Measurements from ENCODE around the gene MYOM1. TPM values are rescaled to one million over a fixed set of nuclear protein-coding genes. Genes with fewer than 3 reads are reported as not detected.

The MYOM1 gene
- polyA plus RNA-seq, 4 donors = 1.5 to 7.9 (median 2.8) TPM

GRCh38 chr18:3262234-3263131 lies 42.7 kb upstream of the MYOM1 start:
- H3K27me3 ChIP-seq (ENCODE audit: control insufficient read depth in 3 of 3, insufficient read depth in 3 of 3, low read length in 3 of 3) = no peaks in the 10 kb centered on the region
- FAIRE-seq (no peak), DNase-seq (peak in 1 of 2 donors; percentile 76)
- peaks cover 11 to 34% (median 21%) of the 10 kb centered on the region in 3 donors for H3K4me1 ChIP-seq (ENCODE audit: control insufficient read depth in 3 of 3, insufficient read depth in 2 of 3, low read depth in 1 of 3, low read length in 2 of 3)
- peak overlapping the region; percentile 93 to 98 (median 93) for H3K27ac ChIP-seq (ENCODE audit: low read depth in 1 of 3, low read length in 2 of 3)
- H3K9me3 ChIP-seq (ENCODE audit: control insufficient read depth in 2 of 2, insufficient read depth in 1 of 2, low read depth in 1 of 2, low read length in 1 of 2) = no peaks in the 10 kb centered on the region
- peak overlapping the region; percentile 68 to 100 (median 95) for H3K4me3 ChIP-seq (ENCODE audit: low read depth in 1 of 3, low read length in 3 of 3)
- 0 to 1% (median 0%) methylated on average over 57 to 69 of the region's 69 CpGs for WGBS, 3 donors
- H3K36me3 ChIP-seq (ENCODE audit: control insufficient read depth in 3 of 3, insufficient read depth in 2 of 3, low read depth in 1 of 3, low read length in 3 of 3) = peaks cover 4 to 10% (median 6%) of the 10 kb centered on the region in 3 donors

DNA sequence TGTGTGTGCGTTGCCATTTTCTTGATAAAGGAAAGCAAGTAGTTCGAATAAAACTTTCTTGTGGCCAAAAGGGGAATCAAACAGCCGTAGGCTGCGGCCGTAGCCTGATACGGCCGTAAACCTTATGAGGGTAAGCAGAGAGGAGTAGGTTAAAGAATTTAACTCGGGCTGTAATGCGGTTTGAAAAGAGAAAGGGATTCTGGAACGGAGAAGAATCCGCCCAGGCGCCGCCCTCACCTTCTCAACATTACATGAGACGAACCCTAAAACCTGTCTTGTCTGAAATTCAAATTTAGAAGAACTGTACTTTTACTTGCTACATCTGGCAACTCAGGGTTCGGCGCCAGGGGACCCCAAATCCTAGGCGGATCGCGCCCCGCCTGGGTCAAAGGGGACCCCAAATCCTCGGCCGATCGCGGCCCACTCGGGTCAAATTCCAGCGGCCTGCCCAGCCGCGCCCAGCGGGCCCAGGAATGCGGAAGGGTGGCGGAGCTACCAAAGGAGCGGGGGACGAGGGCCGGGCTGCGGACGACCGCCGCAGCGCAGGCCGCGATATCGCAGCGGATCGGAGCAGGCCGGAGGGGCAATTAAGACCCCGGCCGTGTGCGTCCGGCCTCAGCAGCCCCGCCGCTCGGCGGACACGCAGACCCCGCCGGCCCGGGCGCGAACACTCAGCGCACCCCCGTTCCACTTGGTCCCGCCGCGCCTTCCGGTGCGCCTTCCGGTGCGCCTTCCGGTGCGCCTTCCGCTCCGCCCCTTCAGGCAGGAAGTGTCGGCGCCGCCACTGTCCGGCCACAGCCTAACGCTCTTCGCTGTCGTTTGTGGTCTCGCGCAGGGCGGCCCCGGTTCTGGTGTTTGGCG lies 41.8 kb upstream of the MYOM1 start, which contains the start of gene MYL12B:
Gene MYL12B (plus strand): TSS at position 761 of the 861 bp plus-strand sequence. CDS start 10,766 bp downstream, outside the sequence.
- Histone ChIP-seq H3K4me3 (ENCODE audit: low read depth in 1 of 3, low read length in 3 of 3) (peak within 1 kb of the TSS; percentile 68 to 100 (median 95)), H3K27ac (ENCODE audit: low read depth in 1 of 3, low read length in 2 of 3) (peak within 1 kb of the TSS; percentile 93 to 98 (median 93)), H3K9me3 (ENCODE audit: control insufficient read depth in 2 of 2, insufficient read depth in 1 of 2, low read depth in 1 of 2, low read length in 1 of 2) (no peaks in the 10 kb centered on the region), H3K4me1 (ENCODE audit: control insufficient read depth in 3 of 3, insufficient read depth in 2 of 3, low read depth in 1 of 3, low read length in 2 of 3) (peaks cover 11 to 34% (median 14%) of the 10 kb centered on the region in 3 donors), H3K36me3 (ENCODE audit: control insufficient read depth in 3 of 3, insufficient read depth in 2 of 3, low read depth in 1 of 3, low read length in 3 of 3) (peaks cover 4 to 14% (median 12%) of the 10 kb centered on the region in 3 donors), H3K27me3 (ENCODE audit: control insufficient read depth in 3 of 3, insufficient read depth in 3 of 3, low read length in 3 of 3) (no peaks in the 10 kb centered on the region)
- FAIRE-seq = no peak
- DNase-seq = peak; percentile 87 to 96
- 0 to 1% (median 0%) methylated on average over 52 to 84 of the region's 84 CpGs for WGBS, 3 donors

- H3K27me3 ChIP-seq (ENCODE audit: control insufficient read depth in 3 of 3, insufficient read depth in 3 of 3, low read length in 3 of 3) = no peaks in the 10 kb centered on the region
- peak overlapping the region; percentile 68 to 100 (median 95) for H3K4me3 ChIP-seq (ENCODE audit: low read depth in 1 of 3, low read length in 3 of 3)
- no peaks in the 10 kb centered on the region for H3K9me3 ChIP-seq (ENCODE audit: control insufficient read depth in 2 of 2, insufficient read depth in 1 of 2, low read depth in 1 of 2, low read length in 1 of 2)
- peaks cover 4 to 14% (median 11%) of the 10 kb centered on the region in 3 donors for H3K36me3 ChIP-seq (ENCODE audit: control insufficient read depth in 3 of 3, insufficient read depth in 2 of 3, low read depth in 1 of 3, low read length in 3 of 3)
- H3K4me1 ChIP-seq (ENCODE audit: control insufficient read depth in 3 of 3, insufficient read depth in 2 of 3, low read depth in 1 of 3, low read length in 2 of 3) = peaks cover 6 to 28% (median 9%) of the 10 kb centered on the region in 3 donors
- no peak for FAIRE-seq
- no peak for DNase-seq
- H3K27ac ChIP-seq (ENCODE audit: low read depth in 1 of 3, low read length in 2 of 3) = peak overlapping the region; percentile 93 to 98 (median 93)
- WGBS, 3 donors = 2 to 15% (median 5%) methylated on average over 5 of the region's 5 CpGs
These were observed 41.2 kb upstream of the MYOM1 start for GRCh38 chr18:3260995-3261372.

- peaks cover 5 to 30% (median 18%) of the 10 kb centered on the region in 3 donors for H3K36me3 ChIP-seq (ENCODE audit: control insufficient read depth in 3 of 3, insufficient read depth in 2 of 3, low read depth in 1 of 3, low read length in 3 of 3)
- H3K9me3 ChIP-seq (ENCODE audit: control insufficient read depth in 2 of 2, insufficient read depth in 1 of 2, low read depth in 1 of 2, low read length in 1 of 2) = no peaks in the 10 kb centered on the region
- H3K4me1 ChIP-seq (ENCODE audit: control insufficient read depth in 3 of 3, insufficient read depth in 2 of 3, low read depth in 1 of 3, low read length in 2 of 3) = peaks cover 0 to 3% (median 0%) of the 10 kb centered on the region in 3 donors
- H3K27me3 ChIP-seq (ENCODE audit: control insufficient read depth in 3 of 3, insufficient read depth in 3 of 3, low read length in 3 of 3) = no peaks in the 10 kb centered on the region
- H3K4me3 ChIP-seq (ENCODE audit: low read depth in 1 of 3, low read length in 3 of 3) = no peak overlapping the region
- DNase-seq (no peak), FAIRE-seq (no peak)
- no peak overlapping the region for H3K27ac ChIP-seq (ENCODE audit: low read depth in 1 of 3, low read length in 2 of 3)
- WGBS, 3 donors = 85 to 96% (median 89%) methylated on average over 2 of the region's 2 CpGs
These were observed 37.9 kb upstream of the MYOM1 start for GRCh38 chr18:3257627-3258120.

DNA sequence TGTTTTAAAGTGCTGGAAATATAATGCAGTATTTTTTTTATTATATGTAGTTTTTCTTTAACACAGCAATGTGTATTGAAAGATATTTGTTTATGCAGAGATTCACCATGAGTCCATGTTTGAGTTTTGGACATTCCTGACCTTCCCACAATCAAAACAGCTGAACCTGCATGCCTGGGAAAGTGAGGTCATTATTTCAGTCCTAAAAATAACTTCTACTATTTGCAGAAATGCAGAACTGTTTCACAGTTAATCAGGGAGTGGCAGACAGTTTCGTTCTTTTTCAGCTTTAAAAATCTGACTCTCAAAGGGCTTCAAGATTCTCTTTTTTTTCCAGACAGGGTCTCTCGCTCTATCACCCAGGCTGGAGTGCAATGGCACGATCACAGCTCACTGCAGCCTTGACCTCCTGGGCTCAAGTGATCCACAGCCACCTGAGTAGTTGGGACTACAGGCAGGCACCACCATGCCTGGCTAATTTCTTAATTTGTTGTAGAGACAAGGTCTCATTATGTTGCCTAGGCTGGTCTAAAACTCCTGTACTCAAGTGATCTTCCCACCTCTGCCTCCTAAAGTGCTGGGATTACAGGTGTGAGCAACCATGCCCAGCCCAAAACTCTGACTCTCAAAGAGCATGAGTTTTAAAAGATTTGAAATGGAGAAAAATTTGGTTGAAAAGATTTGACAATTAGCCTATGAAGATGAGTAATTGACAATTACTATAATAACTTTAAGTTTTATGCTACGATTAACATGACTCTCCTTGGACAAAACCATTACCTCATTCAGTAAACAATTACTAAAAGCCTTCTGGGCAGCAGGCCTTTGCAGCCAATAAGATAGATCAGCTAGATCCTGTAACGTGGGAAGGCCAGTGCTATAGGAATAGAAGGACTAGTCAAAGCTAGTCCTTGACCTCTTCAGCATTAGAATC lies 37.2 kb upstream of the MYOM1 start:
- Histone ChIP-seq H3K4me1 (ENCODE audit: control insufficient read depth in 3 of 3, insufficient read depth in 2 of 3, low read depth in 1 of 3, low read length in 2 of 3) (peaks cover 0 to 3% (median under 1%) of the 10 kb centered on the region in 3 donors), H3K36me3 (ENCODE audit: control insufficient read depth in 3 of 3, insufficient read depth in 2 of 3, low read depth in 1 of 3, low read length in 3 of 3) (peaks cover 5 to 30% (median 18%) of the 10 kb centered on the region in 3 donors), H3K4me3 (ENCODE audit: low read depth in 1 of 3, low read length in 3 of 3) (no peak overlapping the region), H3K27ac (ENCODE audit: low read depth in 1 of 3, low read length in 2 of 3) (peak overlapping the region in 1 of 3 donors; percentile 36), H3K9me3 (ENCODE audit: control insufficient read depth in 2 of 2, insufficient read depth in 1 of 2, low read depth in 1 of 2, low read length in 1 of 2) (no peaks in the 10 kb centered on the region), H3K27me3 (ENCODE audit: control insufficient read depth in 3 of 3, insufficient read depth in 3 of 3, low read length in 3 of 3) (no peaks in the 10 kb centered on the region)
- WGBS, 3 donors = 55 to 62% (median 61%) methylated on average over 5 of the region's 5 CpGs
- DNase-seq (no peak), FAIRE-seq (no peak)

DNA sequence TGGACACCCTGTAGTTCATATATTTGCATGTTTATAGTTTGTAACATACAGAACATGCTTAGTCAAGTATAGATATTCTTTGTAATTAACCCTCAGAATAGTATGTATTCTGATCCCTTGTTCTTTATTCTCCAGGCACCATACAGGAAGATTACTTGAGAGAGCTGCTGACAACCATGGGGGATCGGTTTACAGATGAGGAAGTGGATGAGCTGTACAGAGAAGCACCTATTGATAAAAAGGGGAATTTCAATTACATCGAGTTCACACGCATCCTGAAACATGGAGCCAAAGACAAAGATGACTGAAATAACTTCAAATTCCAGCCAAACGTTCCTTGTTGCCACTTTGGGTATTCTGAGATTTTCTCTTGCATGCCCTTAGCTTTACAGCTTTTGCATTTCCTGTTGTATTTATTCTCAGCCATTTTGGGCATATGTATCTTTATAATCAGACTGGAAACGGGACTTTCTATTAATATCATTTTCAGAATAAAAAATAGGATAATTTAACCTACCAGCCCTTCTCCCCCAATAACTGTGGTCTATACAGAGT lies 35.9 kb upstream of the MYOM1 start:
- H3K36me3 ChIP-seq (ENCODE audit: control insufficient read depth in 3 of 3, insufficient read depth in 2 of 3, low read depth in 1 of 3, low read length in 3 of 3) = peaks cover 5 to 30% (median 18%) of the 10 kb centered on the region in 3 donors
- peaks cover 0 to 2% (median under 1%) of the 10 kb centered on the region in 3 donors for H3K4me1 ChIP-seq (ENCODE audit: control insufficient read depth in 3 of 3, insufficient read depth in 2 of 3, low read depth in 1 of 3, low read length in 2 of 3)
- FAIRE-seq = no peak
- H3K9me3 ChIP-seq (ENCODE audit: control insufficient read depth in 2 of 2, insufficient read depth in 1 of 2, low read depth in 1 of 2, low read length in 1 of 2) = no peaks in the 10 kb centered on the region
- no peak for DNase-seq
- WGBS, 3 donors = 65 to 80% (median 69%) methylated on average over 5 of the region's 5 CpGs
- no peaks in the 10 kb centered on the region for H3K27me3 ChIP-seq (ENCODE audit: control insufficient read depth in 3 of 3, insufficient read depth in 3 of 3, low read length in 3 of 3)
- no peak overlapping the region for H3K4me3 ChIP-seq (ENCODE audit: low read depth in 1 of 3, low read length in 3 of 3)
- H3K27ac ChIP-seq (ENCODE audit: low read depth in 1 of 3, low read length in 2 of 3) = no peak overlapping the region

DNA sequence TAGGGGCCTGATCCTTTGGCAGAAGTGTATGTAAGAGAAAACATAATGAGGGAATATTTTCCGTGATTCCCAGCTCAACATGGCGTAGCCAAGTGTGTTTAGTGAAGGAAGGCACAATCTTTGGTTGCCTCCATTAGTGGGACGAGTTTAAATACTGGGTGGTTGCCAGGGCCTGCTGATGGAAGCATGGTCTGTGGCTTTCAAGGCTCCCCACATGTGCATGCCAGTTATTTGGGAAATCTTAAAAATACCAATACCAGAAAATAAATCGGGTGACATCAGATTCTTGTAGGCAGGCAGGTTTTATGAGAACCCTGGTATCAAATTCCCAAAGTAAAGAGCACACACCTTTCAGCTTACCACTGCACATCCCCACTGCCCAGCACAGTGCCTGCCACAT lies 35.0 kb upstream of the MYOM1 start:
- FAIRE-seq = no peak

More for the DNA sequence above, 35.0 kb upstream of the MYOM1 start:
- H3K27me3 ChIP-seq (ENCODE audit: control insufficient read depth in 3 of 3, insufficient read depth in 3 of 3, low read length in 3 of 3) = no peaks in the 10 kb centered on the region
- H3K4me1 ChIP-seq (ENCODE audit: control insufficient read depth in 3 of 3, insufficient read depth in 2 of 3, low read depth in 1 of 3, low read length in 2 of 3) = peaks cover 0 to 5% (median 2%) of the 10 kb centered on the region in 3 donors
- no peak overlapping the region for H3K27ac ChIP-seq (ENCODE audit: low read depth in 1 of 3, low read length in 2 of 3)
- DNase-seq = no peak
- H3K4me3 ChIP-seq (ENCODE audit: low read depth in 1 of 3, low read length in 3 of 3) = no peak overlapping the region
- H3K36me3 ChIP-seq (ENCODE audit: control insufficient read depth in 3 of 3, insufficient read depth in 2 of 3, low read depth in 1 of 3, low read length in 3 of 3) = peaks cover 5 to 30% (median 18%) of the 10 kb centered on the region in 3 donors
- no peaks in the 10 kb centered on the region for H3K9me3 ChIP-seq (ENCODE audit: control insufficient read depth in 2 of 2, insufficient read depth in 1 of 2, low read depth in 1 of 2, low read length in 1 of 2)
- WGBS, 3 donors = 84 to 92% (median 91%) methylated on average over 4 of the region's 4 CpGs
